Lower leg skin (tissue), 3 donors: Measurements from ENCODE around the gene COL9A2.

Source experiments
- POLR2A ChIP-seq, 2 donors: fragments of 450-650 bp; IDR thresholded peaks; one replicate each; pipeline ENCODE4 v1.6.1; 2016 to 2017; ENCODE audit warnings: antibody characterized with exemption in 2 of 2, mild to moderate bottlenecking in 1 of 2, moderate library complexity in 1 of 2
- TF ChIP-seq, protein P1 (sequence below), 3 donors: fragments of 450-650 bp; IDR thresholded peaks; one replicate each; pipeline ENCODE4 v1.5.1; 2016; ENCODE audit warnings: antibody characterized with exemption in 3 of 3, mild to moderate bottlenecking in 3 of 3, moderate library complexity in 2 of 3

DNA sequence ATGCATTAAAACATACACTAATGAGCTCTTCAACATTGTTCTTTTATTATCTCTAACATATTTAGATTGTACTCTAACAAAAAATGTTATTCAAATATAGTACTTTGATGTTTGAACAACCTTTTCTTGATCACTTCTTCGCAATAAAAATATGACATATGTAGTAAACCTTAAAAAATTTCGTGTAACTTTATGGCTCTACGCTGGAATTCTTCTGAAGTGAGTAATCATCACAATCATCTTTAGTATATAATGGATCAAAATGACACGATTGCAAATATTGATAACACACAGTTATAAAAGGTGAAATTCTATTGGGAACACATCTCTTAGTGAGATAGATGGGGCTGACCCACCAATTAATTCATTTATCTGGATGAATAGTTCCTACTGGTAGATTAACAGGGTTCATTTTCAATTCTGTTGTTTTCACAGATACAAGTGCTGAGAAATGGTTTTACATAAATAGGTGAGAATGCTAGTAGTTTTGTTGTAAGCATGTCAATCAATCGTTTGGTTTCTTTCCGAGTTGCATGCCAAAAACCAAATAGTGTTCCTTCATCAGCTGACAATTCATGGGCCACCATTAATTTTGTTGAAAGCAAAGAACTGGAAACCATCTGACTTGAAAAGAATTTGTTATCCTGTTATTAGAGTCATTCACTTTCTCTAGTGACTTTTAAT lies 60.5 kb downstream of the COL9A2 start:
- no peak for TF ChIP-seq POLR2A (IDR thresholded peaks at IDR 0.05)
- TF ChIP-seq, protein P1, sequence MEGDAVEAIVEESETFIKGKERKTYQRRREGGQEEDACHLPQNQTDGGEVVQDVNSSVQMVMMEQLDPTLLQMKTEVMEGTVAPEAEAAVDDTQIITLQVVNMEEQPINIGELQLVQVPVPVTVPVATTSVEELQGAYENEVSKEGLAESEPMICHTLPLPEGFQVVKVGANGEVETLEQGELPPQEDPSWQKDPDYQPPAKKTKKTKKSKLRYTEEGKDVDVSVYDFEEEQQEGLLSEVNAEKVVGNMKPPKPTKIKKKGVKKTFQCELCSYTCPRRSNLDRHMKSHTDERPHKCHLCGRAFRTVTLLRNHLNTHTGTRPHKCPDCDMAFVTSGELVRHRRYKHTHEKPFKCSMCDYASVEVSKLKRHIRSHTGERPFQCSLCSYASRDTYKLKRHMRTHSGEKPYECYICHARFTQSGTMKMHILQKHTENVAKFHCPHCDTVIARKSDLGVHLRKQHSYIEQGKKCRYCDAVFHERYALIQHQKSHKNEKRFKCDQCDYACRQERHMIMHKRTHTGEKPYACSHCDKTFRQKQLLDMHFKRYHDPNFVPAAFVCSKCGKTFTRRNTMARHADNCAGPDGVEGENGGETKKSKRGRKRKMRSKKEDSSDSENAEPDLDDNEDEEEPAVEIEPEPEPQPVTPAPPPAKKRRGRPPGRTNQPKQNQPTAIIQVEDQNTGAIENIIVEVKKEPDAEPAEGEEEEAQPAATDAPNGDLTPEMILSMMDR (IDR thresholded peaks at IDR 0.05): no peak
